ENCODE measurements around the gene SLC16A7.

The SLC16A7 gene

GRCh38 chr12:59660921-59661597 is 65.2 kb downstream of the SLC16A7 start:
- H3K9ac ChIP-seq (ENCODE audit: low read depth, low read length), result no peak overlapping the region
- DNase-seq, result no peak
- no peak for ATAC-seq (ENCODE audit: insufficient read depth, low read depth)
- H3K9me3 ChIP-seq (ENCODE audit: insufficient read depth, low read length, severe bottlenecking), result no peaks in the 10 kb centered on the region
- no peaks in the 10 kb centered on the region for H4K20me1 ChIP-seq (ENCODE audit: insufficient read depth, low read length)
- H3K27me3 ChIP-seq (ENCODE audit: insufficient read depth, low read length, poor library complexity), result no peaks in the 10 kb centered on the region
- no peak overlapping the region for H3K4me2 ChIP-seq (ENCODE audit: insufficient read depth, low read length)
- H3K79me2 ChIP-seq (ENCODE audit: insufficient read depth, low read length), result no peaks in the 10 kb centered on the region
- 0 out of 2 replicates have a peak, but pooled peaks cover 6% of the 10 kb centered on the region for H3K36me3 ChIP-seq (ENCODE audit: insufficient read depth, low read length)
- TF ChIP-seq EZH2 (IDR thresholded peaks at IDR 0.05; ENCODE audit: borderline replicate concordance, low read depth, low read length, severe bottlenecking) (no peak), CTCF (IDR thresholded peaks at IDR 0.05; ENCODE audit: borderline replicate concordance, extremely low read depth, low read length, poor library complexity, severe bottlenecking) (no peak)
- H3K4me3 ChIP-seq (ENCODE audit: low read depth in 1 of 2, low read length in 2 of 2), result no peak overlapping the region
- no peak overlapping the region for H3K27ac ChIP-seq (ENCODE audit: low read length)
- H3K4me1 ChIP-seq (ENCODE audit: insufficient read depth, low read length), result no peaks in the 10 kb centered on the region
- H2AFZ ChIP-seq (ENCODE audit: low read depth, low read length), result no peak overlapping the region

- Histone ChIP-seq H3K9me3 (ENCODE audit: insufficient read depth, low read length, severe bottlenecking) (peaks cover 16% of the 10 kb centered on the region), H3K79me2 (ENCODE audit: insufficient read depth, low read length) (no peaks in the 10 kb centered on the region), H3K36me3 (ENCODE audit: insufficient read depth, low read length) (0 out of 2 replicates have a peak, but pooled peaks cover 7% of the 10 kb centered on the region), H2AFZ (ENCODE audit: low read depth, low read length) (no peak overlapping the region), H4K20me1 (ENCODE audit: insufficient read depth, low read length) (no peaks in the 10 kb centered on the region), H3K4me2 (ENCODE audit: insufficient read depth, low read length) (no peak overlapping the region), H3K4me3 (ENCODE audit: low read depth in 1 of 2, low read length in 2 of 2) (no peak overlapping the region), H3K4me1 (ENCODE audit: insufficient read depth, low read length) (no peaks in the 10 kb centered on the region), H3K27me3 (ENCODE audit: insufficient read depth, low read length, poor library complexity) (no peaks in the 10 kb centered on the region), H3K27ac (ENCODE audit: low read length) (no peak overlapping the region), H3K9ac (ENCODE audit: low read depth, low read length) (no peak overlapping the region)
- ATAC-seq (ENCODE audit: insufficient read depth, low read depth), result no peak
- no peak for TF ChIP-seq EZH2 (IDR thresholded peaks at IDR 0.05; ENCODE audit: borderline replicate concordance, low read depth, low read length, severe bottlenecking)
- no peak for TF ChIP-seq CTCF (IDR thresholded peaks at IDR 0.05; ENCODE audit: borderline replicate concordance, extremely low read depth, low read length, poor library complexity, severe bottlenecking)
- DNase-seq, result no peak
These were observed 68.7 kb downstream of the SLC16A7 start for GRCh38 chr12:59664495-59664894.

GRCh38 chr12:59665701-59666100 is 69.9 kb downstream of the SLC16A7 start:
- ATAC-seq (ENCODE audit: insufficient read depth, low read depth) (no peak), DNase-seq (no peak)
- Histone ChIP-seq H3K9ac (ENCODE audit: low read depth, low read length) (no peak overlapping the region), H3K27ac (ENCODE audit: low read length) (no peak overlapping the region), H4K20me1 (ENCODE audit: insufficient read depth, low read length) (no peaks in the 10 kb centered on the region), H3K4me3 (ENCODE audit: low read depth in 1 of 2, low read length in 2 of 2) (no peak overlapping the region), H3K79me2 (ENCODE audit: insufficient read depth, low read length) (no peaks in the 10 kb centered on the region), H2AFZ (ENCODE audit: low read depth, low read length) (no peak overlapping the region), H3K27me3 (ENCODE audit: insufficient read depth, low read length, poor library complexity) (no peaks in the 10 kb centered on the region), H3K4me2 (ENCODE audit: insufficient read depth, low read length) (no peak overlapping the region), H3K36me3 (ENCODE audit: insufficient read depth, low read length) (0 out of 2 replicates have a peak, but pooled peaks cover 7% of the 10 kb centered on the region), H3K4me1 (ENCODE audit: insufficient read depth, low read length) (no peaks in the 10 kb centered on the region), H3K9me3 (ENCODE audit: insufficient read depth, low read length, severe bottlenecking) (peaks cover 16% of the 10 kb centered on the region)
- no peak for TF ChIP-seq EZH2 (IDR thresholded peaks at IDR 0.05; ENCODE audit: borderline replicate concordance, low read depth, low read length, severe bottlenecking)
- no peak for TF ChIP-seq CTCF (IDR thresholded peaks at IDR 0.05; ENCODE audit: borderline replicate concordance, extremely low read depth, low read length, poor library complexity, severe bottlenecking)

Measured in DND-41 (cell line).